ENCODE data around the gene ADCY1. TPM values are rescaled to one million over a fixed set of nuclear protein-coding genes. Genes with fewer than 3 reads are reported as not detected.

Gene ADCY1
- total RNA-seq, 3 donors from 2014 or later (not counting 1 experiment from before 2014, with no cell fraction given): 0.02 to 0.15 TPM; not detected in 1

DNA sequence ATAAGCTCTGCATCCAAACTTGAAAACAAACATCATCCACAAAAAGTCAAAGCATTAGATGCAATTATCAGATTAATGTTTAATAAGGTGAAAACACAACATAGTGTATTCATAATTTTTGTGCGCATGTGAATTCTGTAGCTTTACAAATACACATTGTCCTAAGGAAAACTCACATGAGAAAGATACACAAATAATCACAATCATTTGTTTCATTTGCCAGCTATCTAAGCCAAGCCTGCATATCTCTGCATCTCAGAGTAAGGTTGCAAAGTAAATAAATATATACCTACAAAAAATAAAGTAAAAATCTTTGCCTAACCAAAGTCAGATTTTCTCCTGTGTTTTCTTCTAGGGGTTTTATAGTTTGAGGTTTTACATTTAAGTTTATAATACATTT, 57.4 kb downstream of the ADCY1 start:
- peaks cover 0 to 3% of the 10 kb centered on the region in 2 donors for H3K9me3 Mint-ChIP-seq
- 90% methylated on average over 1 of the region's 1 CpG for WGBS (ENCODE audit: insufficient coverage)
- H3K4me1 Mint-ChIP-seq: no peaks in the 10 kb centered on the region
- Histone ChIP-seq H3K4me3 (ENCODE audit: low read length) (no peak overlapping the region), H3K4me1 (ENCODE audit: control insufficient read depth, insufficient read depth, low read length) (no peaks in the 10 kb centered on the region), H3K36me3 (ENCODE audit: control insufficient read depth, insufficient read depth, low read length) (no peaks in the 10 kb centered on the region), H3K27ac (ENCODE audit: low read length) (no peak overlapping the region), H3K9me3 (ENCODE audit: control insufficient read depth, insufficient read depth, low read length) (no peaks in the 10 kb centered on the region), H3K27me3 (ENCODE audit: control insufficient read depth, insufficient read depth, low read length) (no peaks in the 10 kb centered on the region)
- H3K27ac Mint-ChIP-seq: no peak overlapping the region
- H3K4me3 Mint-ChIP-seq: no peak overlapping the region
- TF ChIP-seq CTCF (IDR thresholded peaks at IDR 0.05): no peak
- no peak for ATAC-seq
- H3K27me3 Mint-ChIP-seq (ENCODE audit: low read depth in 2 of 2): peaks cover 0 to 18% of the 10 kb centered on the region in 2 donors
- intact Hi-C loops (cut with micrococcal nuclease): no loop called here
- no peak for DNase-seq
- no peaks in the 10 kb centered on the region for H3K36me3 Mint-ChIP-seq

- no peaks in the 10 kb centered on the region for H3K9me3 ChIP-seq (ENCODE audit: control insufficient read depth, insufficient read depth, low read length)
- Mint-ChIP-seq H3K4me3 (no peak overlapping the region), H3K9me3 (no peaks in the 10 kb centered on the region), H3K27me3 (ENCODE audit: low read depth in 2 of 2) (peaks cover 14 to 33% of the 10 kb centered on the region in 2 donors), H3K4me1 (no peaks in the 10 kb centered on the region), H3K36me3 (no peaks in the 10 kb centered on the region), H3K27ac (no peak overlapping the region)
- 78% methylated on average over 3 of the region's 3 CpGs for WGBS (ENCODE audit: insufficient coverage)
- no peak overlapping the region for H3K4me3 ChIP-seq (ENCODE audit: low read length)
- ATAC-seq (no peak), DNase-seq (no peak)
- intact Hi-C loops (cut with micrococcal nuclease): no loop called here
- H3K36me3 ChIP-seq (ENCODE audit: control insufficient read depth, insufficient read depth, low read length): no peaks in the 10 kb centered on the region
- no peak overlapping the region for H3K27ac ChIP-seq (ENCODE audit: low read length)
- no peaks in the 10 kb centered on the region for H3K4me1 ChIP-seq (ENCODE audit: control insufficient read depth, insufficient read depth, low read length)
- no peaks in the 10 kb centered on the region for H3K27me3 ChIP-seq (ENCODE audit: control insufficient read depth, insufficient read depth, low read length)
- TF ChIP-seq CTCF (IDR thresholded peaks at IDR 0.05): no peak
Measured at GRCh38 chr7:45636733-45637132, 62.6 kb downstream of the ADCY1 start.

- H3K9me3 Mint-ChIP-seq: no peaks in the 10 kb centered on the region
- no peaks in the 10 kb centered on the region for H3K4me1 Mint-ChIP-seq
- no peaks in the 10 kb centered on the region for H3K36me3 ChIP-seq (ENCODE audit: control insufficient read depth, insufficient read depth, low read length)
- H3K4me3 ChIP-seq (ENCODE audit: low read length): no peak overlapping the region
- peaks cover 14 to 33% of the 10 kb centered on the region in 2 donors for H3K27me3 Mint-ChIP-seq (ENCODE audit: low read depth in 2 of 2)
- H3K4me3 Mint-ChIP-seq: no peak overlapping the region
- no peaks in the 10 kb centered on the region for H3K27me3 ChIP-seq (ENCODE audit: control insufficient read depth, insufficient read depth, low read length)
- intact Hi-C loops (cut with micrococcal nuclease): no loop called here
- H3K9me3 ChIP-seq (ENCODE audit: control insufficient read depth, insufficient read depth, low read length): no peaks in the 10 kb centered on the region
- no peak for DNase-seq
- ATAC-seq: no peak
- H3K4me1 ChIP-seq (ENCODE audit: control insufficient read depth, insufficient read depth, low read length): no peaks in the 10 kb centered on the region
- no peak for TF ChIP-seq CTCF (IDR thresholded peaks at IDR 0.05)
- no peak overlapping the region for H3K27ac ChIP-seq (ENCODE audit: low read length)
- H3K36me3 Mint-ChIP-seq: no peaks in the 10 kb centered on the region
- no CpG with 5 or more reads among the region's 2 CpGs for WGBS (ENCODE audit: insufficient coverage)
- H3K27ac Mint-ChIP-seq: no peak overlapping the region
Measured at GRCh38 chr7:45638916-45639315, 64.7 kb downstream of the ADCY1 start.

DNA sequence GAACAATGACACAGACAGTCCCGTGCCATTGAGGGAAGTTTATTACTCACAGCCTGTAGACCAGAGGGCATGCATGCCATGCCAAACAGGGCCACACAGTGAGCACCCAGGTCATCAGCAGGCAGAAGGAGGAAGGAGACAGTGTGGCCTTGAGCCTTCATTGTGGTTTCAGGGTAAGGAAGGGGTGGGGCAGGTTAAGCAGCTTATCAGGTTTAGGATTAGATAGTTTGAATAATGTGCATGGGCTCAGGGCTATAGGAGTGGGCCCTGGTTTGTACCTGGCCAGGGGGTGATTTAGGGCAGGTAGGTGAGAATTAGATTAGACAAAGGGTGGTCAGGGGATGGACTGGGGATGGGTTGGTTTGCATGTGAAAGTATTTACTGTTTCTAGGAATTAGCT, 67.9 kb downstream of the ADCY1 start:
- Histone ChIP-seq H3K27me3 (ENCODE audit: control insufficient read depth, insufficient read depth, low read length) (no peaks in the 10 kb centered on the region), H3K36me3 (ENCODE audit: control insufficient read depth, insufficient read depth, low read length) (no peaks in the 10 kb centered on the region), H3K4me3 (ENCODE audit: low read length) (no peak overlapping the region), H3K27ac (ENCODE audit: low read length) (no peak overlapping the region), H3K9me3 (ENCODE audit: control insufficient read depth, insufficient read depth, low read length) (no peaks in the 10 kb centered on the region), H3K4me1 (ENCODE audit: control insufficient read depth, insufficient read depth, low read length) (no peaks in the 10 kb centered on the region)
- no peaks in the 10 kb centered on the region for H3K36me3 Mint-ChIP-seq
- no peak for DNase-seq
- H3K27me3 Mint-ChIP-seq (ENCODE audit: low read depth in 2 of 2): peaks cover 10 to 11% of the 10 kb centered on the region in 2 donors
- H3K27ac Mint-ChIP-seq: no peak overlapping the region
- TF ChIP-seq CTCF (IDR thresholded peaks at IDR 0.05): no peak
- 81% methylated on average over 1 of the region's 1 CpG for WGBS (ENCODE audit: insufficient coverage)
- no peaks in the 10 kb centered on the region for H3K9me3 Mint-ChIP-seq
- H3K4me1 Mint-ChIP-seq: no peaks in the 10 kb centered on the region
- intact Hi-C loops (cut with micrococcal nuclease): no loop called here
- H3K4me3 Mint-ChIP-seq: no peak overlapping the region
- no peak for ATAC-seq
